Activated T-helper 1 cell treated with Interleukin-2 at 50 U/mL for 16 hours (primary cell): ENCODE data around the gene SNRNP35.
"Not testable (repeated sequence)": the region's sequence is repeated elsewhere in the genome, so short reads cannot be mapped to it uniquely, and the experiment has no call there.

Source experiments
- DNase-seq: peaks from one replicate; pipeline ENCODE4 v3.0.0-alpha.2; 2020; ENCODE audit warnings: low read depth

The SNRNP35 gene

GRCh38 chr12:123489580-123489979, 31.6 kb downstream of the SNRNP35 start:
- DNase-seq, result no peak

GRCh38 chr12:123490089-123490488, 32.1 kb downstream of the SNRNP35 start:
- no peak for DNase-seq

GRCh38 chr12:123491056-123491455, 33.1 kb downstream of the SNRNP35 start:
- DNase-seq, result no peak

- DNase-seq, result no peak
Observed at GRCh38 chr12:123491481-123491880, 33.5 kb downstream of the SNRNP35 start.

- not testable (repeated sequence) for DNase-seq
Observed at GRCh38 chr12:123492339-123493039, 34.5 kb downstream of the SNRNP35 start.

- DNase-seq, result no peak
Observed at GRCh38 chr12:123494124-123494851, 36.3 kb downstream of the SNRNP35 start.

GRCh38 chr12:123497065-123497464, 39.1 kb downstream of the SNRNP35 start:
- DNase-seq, result no peak

- DNase-seq, result no peak
Observed at GRCh38 chr12:123498126-123498825, 40.3 kb downstream of the SNRNP35 start.

- no peak for DNase-seq
Observed at GRCh38 chr12:123499332-123499731, 41.4 kb downstream of the SNRNP35 start.

GRCh38 chr12:123502163-123502704, 44.3 kb downstream of the SNRNP35 start:
- DNase-seq, result no peak

GRCh38 chr12:123506059-123506842, 48.3 kb downstream of the SNRNP35 start:
- no peak for DNase-seq

GRCh38 chr12:123506843-123507236, 48.9 kb downstream of the SNRNP35 start:
- no peak for DNase-seq

- DNase-seq, result no peak
Observed at GRCh38 chr12:123512838-123513665, 55.1 kb downstream of the SNRNP35 start.

GRCh38 chr12:123513805-123514204, 55.9 kb downstream of the SNRNP35 start:
- no peak for DNase-seq

GRCh38 chr12:123514582-123515221, 56.8 kb downstream of the SNRNP35 start:
- DNase-seq, result not testable (repeated sequence)

GRCh38 chr12:123516216-123516780, 58.4 kb downstream of the SNRNP35 start:
- DNase-seq, result no peak
